GM19240 (cell line): ENCODE data around the gene DBX2.
"Not testable (repeated sequence)": the region's sequence is repeated elsewhere in the genome, so short reads cannot be mapped to it uniquely, and the experiment has no call there.

ENCODE experiments used
- DNase-seq: peaks from one replicate; pipeline ENCODE4 v3.0.0; 2011; ENCODE audit warnings: low spot score; ENCODE audit not compliant: insufficient read length

Gene DBX2

DNA sequence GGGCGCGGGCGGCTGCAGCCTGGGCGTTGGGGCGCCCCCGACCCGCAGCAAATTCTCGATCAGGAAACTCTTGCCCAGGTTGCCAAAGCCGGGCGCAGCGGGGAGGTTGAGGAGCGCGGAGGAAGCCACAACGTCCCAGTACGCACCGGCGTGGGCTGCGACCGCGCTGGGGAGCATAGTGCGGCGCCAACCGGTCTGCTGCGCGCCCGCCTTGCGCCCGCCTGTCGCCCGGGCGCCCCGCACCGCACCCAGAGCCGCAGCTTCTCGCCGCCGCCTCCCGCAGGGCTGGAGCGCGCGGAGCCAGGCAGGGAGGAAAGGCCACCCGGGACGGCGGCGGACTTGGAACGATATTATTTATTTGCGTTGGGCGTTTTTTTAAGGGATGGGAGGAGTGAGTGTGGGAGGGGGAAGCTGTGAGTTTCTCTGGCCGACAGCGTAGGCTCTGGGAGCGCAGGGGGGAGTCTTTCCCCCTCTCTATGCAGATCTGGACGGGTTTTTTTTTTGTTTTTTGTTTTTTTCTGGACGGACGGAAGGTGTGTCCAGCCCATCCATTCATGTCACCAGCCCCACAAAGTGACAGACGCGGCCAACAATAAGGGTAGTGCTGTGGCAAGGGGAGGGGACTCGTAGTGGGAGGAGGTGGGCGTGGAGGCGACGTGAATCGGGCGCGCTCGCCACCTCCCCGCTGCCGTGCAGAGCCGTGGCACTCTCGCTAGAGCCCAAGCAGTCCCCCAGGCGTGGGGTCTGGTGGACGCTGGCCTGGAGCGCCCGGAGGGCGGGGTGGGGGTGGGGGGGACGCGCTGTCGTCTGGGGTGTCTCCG, at the start of gene DBX2:
TSS of gene DBX2 (minus strand) at position 349 of the 821 bp plus-strand sequence. CDS start at position 177, 172 bp downstream.
- DNase-seq: no peak

GRCh38 chr12:45098766-45099165, 47.9 kb upstream of the DBX2 start:
- no peak for DNase-seq

GRCh38 chr12:45095417-45095816, 44.5 kb upstream of the DBX2 start:
- DNase-seq: not testable (repeated sequence)

GRCh38 chr12:45093051-45093450, 42.2 kb upstream of the DBX2 start:
- no peak for DNase-seq

GRCh38 chr12:45089411-45090075, 38.6 kb upstream of the DBX2 start:
- DNase-seq: no peak

DNA sequence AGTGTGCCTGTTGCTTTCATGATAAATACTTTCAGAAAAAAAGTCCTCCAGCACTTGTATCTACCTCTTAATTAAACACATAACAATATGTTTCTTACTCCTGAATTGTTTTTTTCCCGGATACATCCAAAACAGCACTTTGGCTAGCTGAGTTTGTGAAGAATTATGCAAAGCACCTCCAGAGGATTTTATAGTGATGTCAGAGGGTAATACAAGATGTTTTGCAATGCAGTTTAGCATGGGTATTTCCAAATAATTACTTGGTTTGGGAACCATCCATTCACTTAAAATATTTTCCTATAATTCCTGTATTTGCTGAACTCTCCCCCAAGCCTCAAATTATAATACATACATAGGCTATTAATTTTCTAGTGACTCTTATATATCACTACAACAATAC, 37.7 kb upstream of the DBX2 start:
- DNase-seq: no peak

DNA sequence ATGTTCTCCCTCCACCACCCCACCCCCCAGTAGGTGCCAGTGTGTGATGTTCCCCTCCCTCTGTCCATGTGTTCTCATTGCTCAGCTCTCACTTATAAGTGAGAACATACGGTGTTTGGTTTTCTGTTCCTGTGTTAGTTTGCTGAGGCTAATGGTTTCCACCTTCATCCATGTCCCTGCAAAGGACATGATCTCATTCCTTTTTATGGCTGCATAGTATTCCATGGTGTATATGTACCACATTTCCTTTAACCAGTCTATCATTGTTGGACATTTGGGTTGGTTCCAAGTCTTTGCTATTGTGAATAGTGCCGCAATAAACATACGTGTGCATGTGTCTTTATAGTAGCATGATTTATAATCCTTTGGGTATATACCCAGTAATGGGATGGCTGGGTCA, 33.3 kb upstream of the DBX2 start:
- DNase-seq: not testable (repeated sequence)

- DNase-seq: no peak
These were observed 26.4 kb upstream of the DBX2 start for GRCh38 chr12:45077251-45077650.

DNA sequence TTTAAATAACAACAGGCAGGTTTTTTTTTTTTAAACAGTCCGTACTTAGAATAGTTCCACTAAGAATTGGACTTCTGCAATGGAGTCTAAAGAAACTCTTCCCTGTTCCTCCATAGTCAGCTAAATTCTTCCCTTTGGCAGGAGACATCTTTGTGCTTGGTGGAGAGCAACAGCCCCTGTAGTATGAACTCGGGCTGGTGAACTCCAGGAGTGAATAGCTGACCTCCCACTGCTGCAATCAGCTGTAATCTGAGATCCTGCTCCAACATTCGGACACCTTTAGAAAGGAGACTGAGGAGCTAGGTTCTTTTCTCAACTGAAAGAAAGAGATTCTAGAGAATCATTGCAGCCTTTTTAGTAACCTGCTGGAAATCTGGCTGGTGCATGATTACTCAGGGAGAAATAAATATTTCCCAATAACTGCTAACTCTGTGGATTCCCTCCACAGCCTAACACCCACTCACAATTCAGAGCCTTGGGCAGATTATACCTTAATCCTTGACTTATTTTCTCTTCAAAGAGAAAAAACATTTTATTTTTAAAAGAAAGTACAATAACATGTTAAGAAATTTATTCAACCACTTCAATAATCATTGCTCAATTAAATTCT, 25.6 kb upstream of the DBX2 start:
- DNase-seq: no peak

GRCh38 chr12:45075587-45076282, 24.8 kb upstream of the DBX2 start:
- no peak for DNase-seq

DNA sequence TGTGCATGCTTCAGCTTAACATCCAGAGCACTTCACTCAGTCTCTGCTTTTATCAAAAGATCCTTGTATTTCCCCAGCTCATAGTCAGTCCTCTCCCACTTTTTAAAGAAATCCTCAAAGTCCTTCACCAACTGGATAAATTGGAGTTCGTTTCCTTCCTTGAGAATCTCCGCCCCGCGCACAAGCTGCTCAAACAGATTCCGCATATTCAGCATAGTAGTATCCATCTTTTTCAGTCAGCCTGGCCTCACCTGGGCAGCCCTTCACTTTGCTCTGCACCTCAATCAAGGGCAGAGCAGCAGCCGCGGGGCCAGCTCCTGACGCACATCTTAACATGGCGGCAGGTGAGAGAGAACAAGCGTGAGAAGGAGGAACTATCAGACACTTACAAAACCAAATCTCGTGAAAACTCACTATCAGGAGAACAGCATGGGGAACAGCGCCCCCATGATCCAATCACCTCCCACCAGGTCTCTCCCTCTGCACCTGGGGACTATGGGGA, 14.3 kb upstream of the DBX2 start:
- no peak for DNase-seq

GRCh38 chr12:45060976-45061375, 10.1 kb upstream of the DBX2 start:
- no peak for DNase-seq

DNA sequence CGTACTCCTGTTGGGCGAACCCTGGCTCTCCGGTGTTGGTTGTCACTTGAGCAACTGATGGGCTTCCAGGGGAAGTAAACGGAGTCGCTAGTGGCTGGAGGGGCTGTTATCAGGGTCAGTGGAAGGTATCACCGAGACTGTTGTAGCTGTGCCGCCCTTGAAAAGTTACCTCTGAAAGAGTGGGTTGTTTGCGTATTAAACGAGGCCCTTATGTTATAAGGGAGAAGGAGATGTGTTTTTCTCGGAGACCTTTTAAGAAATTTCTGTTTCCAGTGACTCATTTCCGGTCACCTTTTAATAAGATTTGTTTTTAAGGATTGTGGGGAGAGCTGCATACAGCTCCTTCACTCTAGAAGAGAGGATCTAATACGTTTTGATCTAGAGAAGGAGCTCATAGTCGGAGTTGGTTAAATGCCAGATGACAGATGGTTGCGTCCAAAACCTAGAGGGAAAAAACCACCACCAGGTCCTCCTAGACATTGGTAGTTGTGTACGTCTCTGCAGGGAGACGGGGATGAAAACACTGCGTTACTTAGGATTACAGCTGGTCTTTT, 750 bp upstream of the DBX2 start:
- no peak for DNase-seq

GRCh38 chr12:45049912-45050750, 768 bp downstream of the DBX2 start:
- no peak for DNase-seq

DNA sequence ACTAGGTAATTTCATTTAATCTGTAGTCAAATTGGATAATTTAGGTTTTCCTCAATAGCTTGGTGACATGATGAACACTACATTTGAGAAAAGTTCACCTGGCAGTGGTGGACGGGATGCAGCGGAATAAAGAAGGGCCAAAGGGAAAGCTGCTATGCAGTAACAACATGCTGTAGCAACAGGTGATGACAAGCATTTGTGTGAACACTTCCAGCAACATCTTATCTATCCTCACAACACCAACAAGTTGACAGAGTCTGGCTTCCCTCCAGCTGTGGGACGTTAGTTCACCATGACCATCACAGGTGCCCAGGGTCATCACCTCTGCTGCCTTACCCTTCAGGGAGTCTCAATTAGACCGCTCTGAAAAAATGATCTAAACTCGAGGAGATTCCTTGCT, 8.3 kb downstream of the DBX2 start:
- no peak for DNase-seq

DNA sequence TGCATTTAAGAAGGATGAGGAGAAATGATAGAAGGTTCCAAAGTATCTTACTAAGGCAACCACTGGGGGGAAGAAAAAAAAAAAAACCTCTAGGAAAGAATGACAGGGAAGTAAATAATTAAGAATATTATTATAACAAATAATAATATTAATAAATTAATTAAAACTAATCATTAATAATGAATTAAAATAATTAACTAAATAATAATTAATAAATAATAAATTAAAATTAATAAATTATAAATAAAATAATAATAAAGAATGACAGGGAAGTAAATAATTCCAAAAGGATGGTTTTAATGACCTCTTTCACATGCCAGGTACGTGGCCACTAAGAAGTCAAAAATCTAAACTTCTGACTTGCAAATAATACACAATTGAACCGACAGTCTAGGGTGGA, 9.9 kb downstream of the DBX2 start:
- no peak for DNase-seq

GRCh38 chr12:45039757-45040156, 11.1 kb downstream of the DBX2 start:
- DNase-seq: no peak

GRCh38 chr12:45034861-45035265, 16.0 kb downstream of the DBX2 start:
- DNase-seq: no peak

DNA sequence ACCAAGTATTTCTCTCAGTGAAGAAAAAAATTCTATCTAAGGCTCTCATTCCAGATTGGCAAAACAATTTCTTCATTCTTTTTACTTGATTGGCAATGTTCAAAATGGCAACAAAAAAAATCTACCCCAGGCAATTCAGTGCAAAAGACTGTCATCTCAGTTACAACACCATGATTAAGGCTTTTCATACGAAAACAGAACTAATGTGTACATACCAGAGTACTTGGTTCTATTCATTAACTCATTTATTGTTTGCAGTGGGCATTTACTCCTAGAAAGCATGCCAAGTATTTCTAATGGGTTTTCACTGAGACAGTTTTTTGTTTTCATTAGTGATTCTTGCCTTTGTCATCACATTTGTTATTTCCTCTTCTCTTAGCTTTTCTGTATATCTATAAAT, 33.0 kb downstream of the DBX2 start:
- DNase-seq: no peak

DNA sequence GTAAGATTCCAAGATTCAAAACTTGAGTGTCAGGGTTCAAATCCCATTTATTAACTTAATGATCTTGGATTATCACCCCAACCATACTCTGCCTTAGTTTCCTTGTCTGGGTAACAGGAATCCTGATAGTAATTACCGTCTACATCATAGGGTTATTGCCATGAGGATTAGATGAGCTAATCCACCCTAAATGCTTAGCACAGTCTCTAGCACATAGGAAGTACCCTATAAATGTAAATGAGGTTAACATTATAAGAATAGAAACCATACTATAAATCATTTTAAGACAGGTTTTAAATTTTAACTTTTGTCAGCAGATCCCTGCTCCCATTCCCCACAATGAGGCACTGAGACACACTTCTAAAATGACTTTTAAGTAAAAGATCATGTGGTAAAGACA, 36.5 kb downstream of the DBX2 start:
- no peak for DNase-seq
